ENCODE data around the gene NAT16. TPM values are rescaled to one million over a fixed set of nuclear protein-coding genes. Genes with fewer than 3 reads are reported as not detected.
A peak's percentile ranks its signal among the peaks of the same experiment; 100 is the strongest.

The NAT16 gene
- total RNA-seq, 2 donors from 2014 or later = 0.15 to 0.20 TPM

DNA sequence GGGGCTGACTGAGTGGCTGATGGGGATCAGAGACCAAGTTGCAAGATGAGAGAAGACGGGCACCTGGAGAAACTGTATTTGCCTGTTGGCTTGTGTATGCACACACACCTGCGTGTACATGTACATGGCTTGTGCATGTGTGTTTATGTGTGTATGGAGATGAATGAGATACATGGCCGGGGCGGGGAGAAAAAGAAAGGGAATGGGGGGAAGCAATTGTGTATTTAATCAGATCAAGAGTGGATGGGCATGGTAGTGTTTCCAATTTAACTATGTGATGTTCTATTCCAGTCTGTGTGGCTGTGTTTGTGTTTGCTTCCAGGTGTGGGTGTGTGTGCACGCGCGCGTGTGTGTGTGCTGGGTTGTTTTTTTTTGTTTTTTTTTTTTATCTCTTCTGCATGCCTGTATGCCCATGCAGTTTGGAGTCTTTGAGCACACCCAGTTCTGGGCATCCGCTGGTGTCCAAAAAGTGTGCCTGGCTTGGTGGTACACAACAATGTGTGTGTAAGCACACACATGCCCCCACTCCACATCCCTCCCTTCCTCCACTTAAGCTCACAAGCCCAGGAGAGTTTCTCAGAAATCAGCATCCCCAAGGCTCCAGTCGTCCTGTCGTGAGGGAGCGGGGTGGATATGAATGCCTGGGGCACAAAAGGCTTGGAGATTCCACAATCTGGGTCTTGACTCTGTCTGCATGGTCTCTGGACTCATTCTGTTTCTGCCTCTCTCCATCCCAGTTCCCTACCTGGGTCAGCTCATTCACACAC is 12.3 kb downstream of the NAT16 start:
- Mint-ChIP-seq H3K9me3 (no peaks in the 10 kb centered on the region), H3K4me1 (peaks cover 22% of the 10 kb centered on the region), H3K4me3 (peak overlapping the region; percentile 3), H3K27me3 (ENCODE audit: insufficient read depth) (peaks cover 98% of the 10 kb centered on the region), H3K27ac (no peak overlapping the region), H3K36me3 (ENCODE audit: low read depth) (no peaks in the 10 kb centered on the region)
- TF ChIP-seq, protein P1, sequence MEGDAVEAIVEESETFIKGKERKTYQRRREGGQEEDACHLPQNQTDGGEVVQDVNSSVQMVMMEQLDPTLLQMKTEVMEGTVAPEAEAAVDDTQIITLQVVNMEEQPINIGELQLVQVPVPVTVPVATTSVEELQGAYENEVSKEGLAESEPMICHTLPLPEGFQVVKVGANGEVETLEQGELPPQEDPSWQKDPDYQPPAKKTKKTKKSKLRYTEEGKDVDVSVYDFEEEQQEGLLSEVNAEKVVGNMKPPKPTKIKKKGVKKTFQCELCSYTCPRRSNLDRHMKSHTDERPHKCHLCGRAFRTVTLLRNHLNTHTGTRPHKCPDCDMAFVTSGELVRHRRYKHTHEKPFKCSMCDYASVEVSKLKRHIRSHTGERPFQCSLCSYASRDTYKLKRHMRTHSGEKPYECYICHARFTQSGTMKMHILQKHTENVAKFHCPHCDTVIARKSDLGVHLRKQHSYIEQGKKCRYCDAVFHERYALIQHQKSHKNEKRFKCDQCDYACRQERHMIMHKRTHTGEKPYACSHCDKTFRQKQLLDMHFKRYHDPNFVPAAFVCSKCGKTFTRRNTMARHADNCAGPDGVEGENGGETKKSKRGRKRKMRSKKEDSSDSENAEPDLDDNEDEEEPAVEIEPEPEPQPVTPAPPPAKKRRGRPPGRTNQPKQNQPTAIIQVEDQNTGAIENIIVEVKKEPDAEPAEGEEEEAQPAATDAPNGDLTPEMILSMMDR (conservative IDR thresholded peaks at IDR 0.05) = no peak
- Histone ChIP-seq H3K9ac (ENCODE audit: extremely low read depth, low read length, poor library complexity, severe bottlenecking) (no peak overlapping the region), H3K27ac (ENCODE audit: low read depth, low read length) (no peak overlapping the region), H3K9me3 (ENCODE audit: control insufficient read depth, low read length) (no peaks in the 10 kb centered on the region), H3K36me3 (ENCODE audit: control insufficient read depth, insufficient read depth, low read length) (no peaks in the 10 kb centered on the region), H3K4me3 (ENCODE audit: low read length) (no peak overlapping the region), H3K4me1 (ENCODE audit: control insufficient read depth, insufficient read depth, low read length) (peaks cover 5% of the 10 kb centered on the region), H3K27me3 (ENCODE audit: control insufficient read depth, insufficient read depth, low read length, poor library complexity, severe bottlenecking) (peaks cover 96% of the 10 kb centered on the region)
- WGBS, 2 experiments (ENCODE audit: insufficient coverage in 1 of 2, insufficient read length in 1 of 2) = 10 to 11% methylated on average over 5 to 12 of the region's 12 CpGs
- peak; percentile 47 for DNase-seq

DNA sequence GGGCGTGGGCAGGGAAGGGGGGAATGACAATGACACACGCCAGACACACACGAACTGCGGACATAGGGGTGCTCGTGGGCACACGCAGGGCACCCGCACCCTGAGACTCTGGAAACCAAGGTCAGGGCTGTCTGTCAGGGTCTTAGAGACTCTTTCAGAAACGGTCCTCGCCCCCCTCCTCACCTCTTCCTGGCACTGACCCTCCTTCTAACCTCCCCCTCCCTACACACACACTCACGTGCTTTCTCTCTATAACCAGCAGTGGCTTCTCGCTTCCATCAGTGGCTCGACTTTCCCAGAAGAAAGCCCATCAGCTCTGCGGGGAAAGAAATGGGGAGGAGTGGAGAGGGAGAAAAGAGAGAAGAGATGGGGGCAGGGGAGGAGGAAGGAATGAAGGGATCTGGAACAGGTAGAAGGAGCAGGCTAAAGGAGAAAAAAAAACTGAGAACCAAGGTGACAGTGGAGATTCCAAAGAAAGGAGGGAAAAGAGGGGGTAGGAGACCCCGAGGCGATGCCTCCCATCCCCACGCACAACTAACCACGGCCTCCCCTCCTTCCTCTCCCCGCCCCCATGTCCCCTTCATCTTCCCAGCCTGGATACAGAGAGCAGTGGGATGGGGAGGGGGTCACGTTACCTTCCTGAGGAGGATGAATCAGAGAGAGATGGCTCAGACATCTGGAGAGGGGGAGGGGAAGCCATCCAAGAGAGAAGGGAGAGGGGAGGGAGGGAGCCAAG is 13.0 kb downstream of the NAT16 start:
- Mint-ChIP-seq H3K4me1 (peaks cover 22% of the 10 kb centered on the region), H3K27me3 (ENCODE audit: insufficient read depth) (peaks cover 96% of the 10 kb centered on the region), H3K4me3 (peak overlapping the region; percentile 53), H3K36me3 (ENCODE audit: low read depth) (no peaks in the 10 kb centered on the region), H3K27ac (no peak overlapping the region), H3K9me3 (no peaks in the 10 kb centered on the region)
- H3K27ac ChIP-seq (ENCODE audit: low read depth, low read length) = no peak overlapping the region
- H3K4me3 ChIP-seq (ENCODE audit: low read length) = no peak overlapping the region
- WGBS, 2 experiments (ENCODE audit: insufficient coverage in 1 of 2, insufficient read length in 1 of 2) = 0 to 1% methylated on average over 1 to 14 of the region's 19 CpGs
- H3K9me3 ChIP-seq (ENCODE audit: control insufficient read depth, low read length) = no peaks in the 10 kb centered on the region
- H3K4me1 ChIP-seq (ENCODE audit: control insufficient read depth, insufficient read depth, low read length) = peaks cover 5% of the 10 kb centered on the region
- H3K36me3 ChIP-seq (ENCODE audit: control insufficient read depth, insufficient read depth, low read length) = no peaks in the 10 kb centered on the region
- H3K27me3 ChIP-seq (ENCODE audit: control insufficient read depth, insufficient read depth, low read length, poor library complexity, severe bottlenecking) = peaks cover 95% of the 10 kb centered on the region
- H3K9ac ChIP-seq (ENCODE audit: extremely low read depth, low read length, poor library complexity, severe bottlenecking) = no peak overlapping the region
- DNase-seq = peak; percentile 87
- TF ChIP-seq, protein P1 (conservative IDR thresholded peaks at IDR 0.05) = no peak

DNA sequence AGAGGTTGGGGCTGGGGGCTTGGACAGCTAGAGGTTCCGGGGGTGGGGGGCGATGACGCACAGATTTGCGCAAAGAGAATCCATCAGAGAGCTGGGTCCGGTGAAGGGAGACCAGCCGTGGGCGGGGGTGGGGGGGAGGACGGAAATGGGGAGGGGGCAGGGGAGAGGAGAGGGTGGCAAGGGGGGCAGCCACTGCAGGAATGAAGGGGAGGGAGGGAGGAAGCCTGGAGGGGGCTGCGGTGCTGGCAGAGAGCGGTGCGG is 13.5 kb downstream of the NAT16 start:
- H3K27ac Mint-ChIP-seq = no peak overlapping the region
- H3K4me3 Mint-ChIP-seq = peak overlapping the region; percentile 53
- H3K4me1 Mint-ChIP-seq = peaks cover 20% of the 10 kb centered on the region

More for the DNA sequence above, 13.5 kb downstream of the NAT16 start:
- no peak for DNase-seq
- no peak overlapping the region for H3K27ac ChIP-seq (ENCODE audit: low read depth, low read length)
- H3K4me3 ChIP-seq (ENCODE audit: low read length) = no peak overlapping the region
- peaks cover 96% of the 10 kb centered on the region for H3K27me3 Mint-ChIP-seq (ENCODE audit: insufficient read depth)
- H3K36me3 ChIP-seq (ENCODE audit: control insufficient read depth, insufficient read depth, low read length) = no peaks in the 10 kb centered on the region
- no peaks in the 10 kb centered on the region for H3K9me3 ChIP-seq (ENCODE audit: control insufficient read depth, low read length)
- TF ChIP-seq, protein P1 (conservative IDR thresholded peaks at IDR 0.05) = no peak
- H3K27me3 ChIP-seq (ENCODE audit: control insufficient read depth, insufficient read depth, low read length, poor library complexity, severe bottlenecking) = peaks cover 95% of the 10 kb centered on the region
- H3K4me1 ChIP-seq (ENCODE audit: control insufficient read depth, insufficient read depth, low read length) = peaks cover 5% of the 10 kb centered on the region
- H3K9ac ChIP-seq (ENCODE audit: extremely low read depth, low read length, poor library complexity, severe bottlenecking) = no peak overlapping the region
- 0% methylated on average over 2 to 11 of the region's 11 CpGs for WGBS, 2 experiments (ENCODE audit: insufficient coverage in 1 of 2, insufficient read length in 1 of 2)
- no peaks in the 10 kb centered on the region for H3K9me3 Mint-ChIP-seq
- no peaks in the 10 kb centered on the region for H3K36me3 Mint-ChIP-seq (ENCODE audit: low read depth)

Measured in endodermal cell (in vitro differentiated cells).